ENCODE results near the gene SPAG5.

The SPAG5 gene

DNA sequence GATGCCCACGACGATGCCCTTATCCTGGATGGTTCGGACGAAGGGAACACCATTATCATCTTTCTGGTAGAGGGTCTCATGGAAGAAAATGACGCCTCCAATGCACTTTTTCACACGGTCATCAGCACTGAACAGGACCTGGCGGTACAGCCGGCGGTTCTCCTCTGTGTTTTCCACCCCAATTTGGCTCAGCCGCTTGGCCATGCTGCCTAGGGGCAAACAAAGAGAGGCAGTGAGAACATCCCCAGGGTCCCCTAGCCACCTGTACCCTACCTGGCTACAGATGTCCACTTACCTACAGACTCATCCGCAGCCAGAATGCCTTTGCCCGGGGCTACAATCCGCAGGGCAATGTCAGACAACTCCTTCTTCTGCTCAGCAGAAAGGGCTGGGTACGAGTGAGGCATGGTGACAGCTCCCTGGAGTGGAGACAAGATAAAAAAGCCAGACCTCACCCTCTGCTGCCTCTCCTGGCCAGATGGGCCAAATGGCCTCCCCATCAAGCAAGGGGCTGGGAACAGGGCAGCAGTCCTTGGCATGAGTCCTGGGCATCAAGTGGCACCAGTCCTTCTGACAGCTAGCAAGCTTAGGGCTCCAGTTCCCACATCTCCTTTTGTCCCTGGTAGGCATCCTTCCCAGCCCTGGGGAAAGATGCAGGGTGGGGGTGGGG is 23.6 kb downstream of the SPAG5 start:
- H3K9me3 ChIP-seq (ENCODE audit: insufficient read depth, low read depth, low read length), result no peaks in the 10 kb centered on the region
- H3K9ac ChIP-seq (ENCODE audit: low read depth, low read length, poor library complexity, severe bottlenecking), result no peak overlapping the region
- no peaks in the 10 kb centered on the region for H3K27me3 ChIP-seq (ENCODE audit: insufficient read depth, low read length, poor library complexity, severe bottlenecking)
- H3K4me1 ChIP-seq (ENCODE audit: insufficient read depth, low read length, poor library complexity, severe bottlenecking), result peaks cover 16% of the 10 kb centered on the region
- H2AFZ ChIP-seq (ENCODE audit: low read length), result no peak overlapping the region
- H3K79me2 ChIP-seq (ENCODE audit: insufficient read depth, low read length), result peaks cover 10% of the 10 kb centered on the region
- no peak for TF ChIP-seq EZH2phosphoT487 (IDR thresholded peaks at IDR 0.05; ENCODE audit: borderline replicate concordance)
- TF ChIP-seq, protein P1, sequence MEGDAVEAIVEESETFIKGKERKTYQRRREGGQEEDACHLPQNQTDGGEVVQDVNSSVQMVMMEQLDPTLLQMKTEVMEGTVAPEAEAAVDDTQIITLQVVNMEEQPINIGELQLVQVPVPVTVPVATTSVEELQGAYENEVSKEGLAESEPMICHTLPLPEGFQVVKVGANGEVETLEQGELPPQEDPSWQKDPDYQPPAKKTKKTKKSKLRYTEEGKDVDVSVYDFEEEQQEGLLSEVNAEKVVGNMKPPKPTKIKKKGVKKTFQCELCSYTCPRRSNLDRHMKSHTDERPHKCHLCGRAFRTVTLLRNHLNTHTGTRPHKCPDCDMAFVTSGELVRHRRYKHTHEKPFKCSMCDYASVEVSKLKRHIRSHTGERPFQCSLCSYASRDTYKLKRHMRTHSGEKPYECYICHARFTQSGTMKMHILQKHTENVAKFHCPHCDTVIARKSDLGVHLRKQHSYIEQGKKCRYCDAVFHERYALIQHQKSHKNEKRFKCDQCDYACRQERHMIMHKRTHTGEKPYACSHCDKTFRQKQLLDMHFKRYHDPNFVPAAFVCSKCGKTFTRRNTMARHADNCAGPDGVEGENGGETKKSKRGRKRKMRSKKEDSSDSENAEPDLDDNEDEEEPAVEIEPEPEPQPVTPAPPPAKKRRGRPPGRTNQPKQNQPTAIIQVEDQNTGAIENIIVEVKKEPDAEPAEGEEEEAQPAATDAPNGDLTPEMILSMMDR (conservative IDR thresholded peaks at IDR 0.05; ENCODE audit: low read length), result no peak; the same call in 1 of the 2 replicates
- no peaks in the 10 kb centered on the region for H3F3A ChIP-seq (ENCODE audit: low read depth)
- H3K4me2 ChIP-seq (ENCODE audit: low read depth, low read length, poor library complexity, severe bottlenecking), result no peak overlapping the region
- no peaks in the 10 kb centered on the region for H3K9me2 ChIP-seq (replicated peaks; ENCODE audit: low read depth, low read length)
- H3K36me3 ChIP-seq (ENCODE audit: insufficient read depth, low read length), result peaks cover 34% of the 10 kb centered on the region; the same call in 1 of the 2 replicates
- peaks cover 6% of the 10 kb centered on the region for H4K20me1 ChIP-seq (ENCODE audit: insufficient read depth, low read length, poor library complexity, severe bottlenecking)
- H3K4me3 ChIP-seq (ENCODE audit: low read length, poor library complexity, severe bottlenecking), result no peak overlapping the region

DNA sequence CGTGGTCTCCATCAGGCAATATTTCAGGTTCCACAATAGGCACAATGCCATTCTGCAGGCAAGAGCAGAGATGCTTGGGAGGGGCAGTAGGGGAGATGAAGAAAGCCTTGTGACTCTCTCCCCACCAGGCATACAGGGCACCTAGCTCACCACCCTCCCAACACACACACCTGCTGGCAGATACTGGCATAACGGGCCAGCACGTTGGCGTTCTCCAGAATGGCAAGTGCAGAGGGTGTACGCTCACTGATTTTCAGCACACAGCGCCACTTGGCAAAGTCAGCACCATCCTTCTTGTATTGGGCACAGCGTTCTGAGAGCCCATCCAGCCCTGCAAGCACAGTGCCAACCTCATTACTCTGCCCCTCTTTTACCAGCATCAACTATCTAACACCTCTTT is 24.3 kb downstream of the SPAG5 start:
- Histone ChIP-seq H3K4me2 (ENCODE audit: low read depth, low read length, poor library complexity, severe bottlenecking) (no peak overlapping the region), H2AFZ (ENCODE audit: low read length) (no peak overlapping the region), H3K9ac (ENCODE audit: low read depth, low read length, poor library complexity, severe bottlenecking) (no peak overlapping the region), H3K79me2 (ENCODE audit: insufficient read depth, low read length) (peaks cover 17% of the 10 kb centered on the region), H3K36me3 (ENCODE audit: insufficient read depth, low read length) (peaks cover 27% of the 10 kb centered on the region; the same call in 1 of the 2 replicates), H3K4me1 (ENCODE audit: insufficient read depth, low read length, poor library complexity, severe bottlenecking) (peaks cover 24% of the 10 kb centered on the region), H3K9me3 (ENCODE audit: insufficient read depth, low read depth, low read length) (no peaks in the 10 kb centered on the region), H3K9me2 (replicated peaks; ENCODE audit: low read depth, low read length) (no peaks in the 10 kb centered on the region), H3K27me3 (ENCODE audit: insufficient read depth, low read length, poor library complexity, severe bottlenecking) (no peaks in the 10 kb centered on the region), H3F3A (ENCODE audit: low read depth) (no peaks in the 10 kb centered on the region), H4K20me1 (ENCODE audit: insufficient read depth, low read length, poor library complexity, severe bottlenecking) (peaks cover 8% of the 10 kb centered on the region), H3K4me3 (ENCODE audit: low read length, poor library complexity, severe bottlenecking) (no peak overlapping the region)
- TF ChIP-seq, protein P1 (conservative IDR thresholded peaks at IDR 0.05; ENCODE audit: low read length), result no peak; the same call in 1 of the 2 replicates
- no peak for TF ChIP-seq EZH2phosphoT487 (IDR thresholded peaks at IDR 0.05; ENCODE audit: borderline replicate concordance)

DNA sequence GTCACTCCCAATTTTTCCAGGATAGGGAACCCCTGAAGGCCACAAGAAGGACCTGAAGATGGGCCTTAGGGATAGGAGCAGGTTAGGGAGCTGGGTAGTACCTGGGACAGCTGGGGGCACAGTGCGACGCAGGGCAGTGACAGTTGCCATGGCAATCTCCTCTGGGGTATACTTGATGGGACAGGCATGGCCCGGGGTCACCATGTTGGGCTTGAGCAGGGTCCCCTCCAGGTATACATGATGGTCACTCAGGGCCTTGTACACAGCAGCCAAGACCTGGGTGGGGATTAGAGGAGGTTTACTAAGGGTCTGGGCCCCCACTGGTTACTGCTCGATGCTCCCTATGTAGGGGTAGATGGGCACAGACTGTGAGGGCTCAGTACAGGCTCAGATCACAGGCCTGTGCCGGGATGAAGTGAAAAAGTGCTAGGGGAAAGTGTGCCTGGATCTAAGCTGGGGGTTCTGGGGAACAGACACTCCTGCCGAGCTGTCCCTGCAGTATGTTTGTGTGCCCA is 24.8 kb downstream of the SPAG5 start:
- Histone ChIP-seq H3K9me3 (ENCODE audit: insufficient read depth, low read depth, low read length) (no peaks in the 10 kb centered on the region), H3K36me3 (ENCODE audit: insufficient read depth, low read length) (peaks cover 22% of the 10 kb centered on the region; the same call in 1 of the 2 replicates), H3K27me3 (ENCODE audit: insufficient read depth, low read length, poor library complexity, severe bottlenecking) (no peaks in the 10 kb centered on the region), H3K4me1 (ENCODE audit: insufficient read depth, low read length, poor library complexity, severe bottlenecking) (peaks cover 26% of the 10 kb centered on the region), H4K20me1 (ENCODE audit: insufficient read depth, low read length, poor library complexity, severe bottlenecking) (peaks cover 11% of the 10 kb centered on the region), H3K4me3 (ENCODE audit: low read length, poor library complexity, severe bottlenecking) (no peak overlapping the region), H3K9me2 (replicated peaks; ENCODE audit: low read depth, low read length) (no peaks in the 10 kb centered on the region), H3K79me2 (ENCODE audit: insufficient read depth, low read length) (peaks cover 23% of the 10 kb centered on the region), H3K9ac (ENCODE audit: low read depth, low read length, poor library complexity, severe bottlenecking) (no peak overlapping the region), H2AFZ (ENCODE audit: low read length) (no peak overlapping the region), H3F3A (ENCODE audit: low read depth) (no peaks in the 10 kb centered on the region), H3K4me2 (ENCODE audit: low read depth, low read length, poor library complexity, severe bottlenecking) (no peak overlapping the region)
- TF ChIP-seq EZH2phosphoT487 (IDR thresholded peaks at IDR 0.05; ENCODE audit: borderline replicate concordance), result no peak
- TF ChIP-seq, protein P1 (conservative IDR thresholded peaks at IDR 0.05; ENCODE audit: low read length), result no peak
